NT2/D1 (cell line): ENCODE results near the gene RHOBTB1.

Experiments used
- SUZ12 ChIP-seq: IDR thresholded peaks from 2 replicates; pipeline ENCODE4 v1.6.1; 2011; ENCODE audit not compliant: insufficient read length, insufficient read depth; ENCODE audit errors: extremely low read depth
- ZNF274 ChIP-seq: IDR thresholded peaks from 2 replicates; pipeline ENCODE4 v1.6.1; 2011; ENCODE audit warnings: mild to moderate bottlenecking, low read depth, low read length

DNA sequence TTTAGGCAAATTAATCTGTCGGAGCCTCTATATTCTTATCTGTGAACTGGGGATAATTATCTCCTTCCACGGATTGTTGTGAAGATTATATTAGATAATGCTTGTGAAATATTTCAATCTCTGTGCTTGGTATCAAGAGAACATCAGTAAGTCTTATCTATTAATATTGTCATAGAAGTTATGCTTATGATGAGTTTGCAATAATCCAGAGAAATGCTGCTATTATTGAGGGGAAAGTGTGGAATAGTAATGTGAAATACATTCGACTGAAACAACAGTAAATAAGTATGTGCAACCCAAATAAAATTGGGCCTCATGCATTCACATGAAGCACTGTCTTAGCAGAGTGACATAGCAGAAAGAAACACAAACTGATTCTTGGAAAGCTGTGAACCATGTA is 13.7 kb downstream of the RHOBTB1 start:
- TF ChIP-seq SUZ12 = no peak
- TF ChIP-seq ZNF274 = no peak
